Upper lobe of left lung (tissue), 6 donors: ENCODE measurements around the gene GPATCH1. TPM values are rescaled to one million over a fixed set of nuclear protein-coding genes. Genes with fewer than 3 reads are reported as not detected.

ENCODE experiments used
- ATAC-seq, 2 donors: fragments of 200-7000 bp; cut with Tn5 transposase; one replicate each; pipeline ENCODE4 v1.9.1; 2022; ENCODE audit warnings: mild to moderate bottlenecking in 2 of 2, moderate library complexity in 2 of 2; ENCODE audit not compliant: low FRiP score in 2 of 2
- DNase-seq, 2 donors: peaks; one replicate each; pipeline ENCODE4 v3.0.0-alpha.2; 2019 to 2020
- H3K27ac ChIP-seq, 4 donors: fragments of 200-600 bp; sonication (generic); one replicate each; pipeline ENCODE4 v1.5.1; 2016 to 2019
- H3K27me3 ChIP-seq, 4 donors: fragments of 200-600 bp; sonication (generic); one replicate each; pipeline ENCODE4 v1.5.1; 2017 to 2019
- H3K36me3 ChIP-seq, 4 donors: fragments of 200-600 bp; sonication (generic); one replicate each; pipeline ENCODE4 v1.5.1; 2016 to 2019
- H3K4me1 ChIP-seq, 4 donors: fragments of 200-600 bp; sonication (generic); one replicate each; pipeline ENCODE4 v1.5.1; 2018 to 2019
- H3K4me3 ChIP-seq, 4 donors: fragments of 200-600 bp; sonication (generic); one replicate each; pipeline ENCODE4 v1.5.1; 2017 to 2019; ENCODE audit warnings: mild to moderate bottlenecking in 2 of 4, moderate library complexity in 1 of 4
- H3K9me3 ChIP-seq, 4 donors: fragments of 200-600 bp; sonication (generic); one replicate each; pipeline ENCODE4 v1.5.1; 2018 to 2019
- EP300 ChIP-seq, 4 donors: sonication (generic); formaldehyde crosslinking; IDR thresholded peaks; one replicate each; pipeline ENCODE4 v1.5.1; 2017; ENCODE audit warnings: antibody characterized with exemption in 4 of 4, control low read depth in 2 of 4
- POLR2A ChIP-seq, 4 donors: fragments of 450-650 bp; IDR thresholded peaks; one replicate each; pipeline ENCODE4 v1.5.1; 2016 to 2017; ENCODE audit warnings: antibody characterized with exemption in 4 of 4, mild to moderate bottlenecking in 2 of 4
- POLR2AphosphoS5 ChIP-seq, 2 donors: sonication (generic); formaldehyde crosslinking; IDR thresholded peaks; one replicate each; pipeline ENCODE4 v1.5.1; 2017; ENCODE audit warnings: antibody characterized with exemption in 2 of 2
- WGBS, 2 donors: methylation state at CpG; one replicate each; pipeline ENCODE4 v1.1.5; 2017 to 2018; 5-methylcytosine and 5-hydroxymethylcytosine counted together
- total RNA-seq, 6 donors: library from RNA; depleted of rRNA in 4 of 6; stranded (reverse); fragments of >200 nt in 4 of 6; gene quantifications; one replicate each; pipeline versions ENCODE4 v1.1.0 to v1.2.1, GENCODE V29; 2016 to 2021
- TF ChIP-seq, protein P1 (sequence below), 6 experiments: fragments of 450-650 bp in 4 of 6; fragments of 200-600 bp in 2 of 6; sonication (generic) in 2 of 6; IDR thresholded peaks; one replicate each; pipeline ENCODE4 v1.5.1; 2016 to 2019; ENCODE audit warnings: antibody characterized with exemption in 6 of 6
- donor health status: DM: no; HTN: no; CAD: no; lungs with moderate emphysema.
- donor health status: DM: no; HTN: yes; CAD: no; lungs with severe emphysema.

GPATCH1 gene
- total RNA-seq, 6 donors from 2014 or later, result 4.7 to 11.5 (median 6.8) TPM

DNA sequence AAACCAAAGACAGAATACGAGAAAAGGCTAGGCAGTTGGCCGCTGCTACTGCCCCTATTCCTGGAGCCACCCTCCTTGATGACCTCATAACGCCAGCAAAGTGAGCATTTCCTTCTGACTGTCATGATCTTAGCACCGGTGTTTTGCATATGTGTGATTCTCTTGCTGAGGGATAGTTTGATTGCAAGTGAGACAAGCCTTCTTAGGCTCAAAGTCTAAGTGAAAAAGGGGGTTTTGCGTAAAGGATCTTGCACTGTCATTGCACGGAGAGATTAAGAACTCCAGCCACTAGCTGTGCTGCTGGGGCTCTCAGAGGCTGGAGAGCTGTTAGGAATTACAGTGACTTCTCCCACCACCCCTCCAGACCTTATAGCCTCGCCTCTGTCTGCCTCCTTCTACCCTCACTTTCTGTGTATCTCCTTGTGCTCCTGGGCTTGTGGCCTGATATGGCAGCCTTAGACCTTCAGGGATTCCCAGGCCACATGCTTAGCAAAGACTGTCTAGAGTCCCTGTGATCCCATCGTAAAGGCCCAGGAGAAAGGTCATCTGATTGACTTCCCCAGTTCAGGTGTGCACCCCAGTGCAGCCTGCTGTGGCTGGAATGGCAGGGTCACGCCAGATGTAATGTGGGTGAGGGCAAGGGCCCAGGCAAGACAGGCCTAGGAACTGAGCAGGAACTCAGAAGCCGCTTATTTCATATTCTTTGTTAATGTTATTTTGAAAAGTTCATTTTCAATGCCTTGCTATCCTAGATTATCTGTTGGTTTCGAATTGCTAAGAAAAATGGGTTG, 12.6 kb downstream of the GPATCH1 start:
- Histone ChIP-seq H3K4me1 (no peaks in the 10 kb centered on the region), H3K27ac (no peak overlapping the region), H3K27me3 (no peaks in the 10 kb centered on the region), H3K4me3 (no peak overlapping the region), H3K36me3 (peaks cover 51 to 98% (median 76%) of the 10 kb centered on the region in 4 donors), H3K9me3 (no peaks in the 10 kb centered on the region)
- TF ChIP-seq POLR2AphosphoS5 (IDR thresholded peaks at IDR 0.05) (no peak), EP300 (IDR thresholded peaks at IDR 0.05) (no peak), POLR2A (IDR thresholded peaks at IDR 0.05) (no peak)
- TF ChIP-seq, protein P1, sequence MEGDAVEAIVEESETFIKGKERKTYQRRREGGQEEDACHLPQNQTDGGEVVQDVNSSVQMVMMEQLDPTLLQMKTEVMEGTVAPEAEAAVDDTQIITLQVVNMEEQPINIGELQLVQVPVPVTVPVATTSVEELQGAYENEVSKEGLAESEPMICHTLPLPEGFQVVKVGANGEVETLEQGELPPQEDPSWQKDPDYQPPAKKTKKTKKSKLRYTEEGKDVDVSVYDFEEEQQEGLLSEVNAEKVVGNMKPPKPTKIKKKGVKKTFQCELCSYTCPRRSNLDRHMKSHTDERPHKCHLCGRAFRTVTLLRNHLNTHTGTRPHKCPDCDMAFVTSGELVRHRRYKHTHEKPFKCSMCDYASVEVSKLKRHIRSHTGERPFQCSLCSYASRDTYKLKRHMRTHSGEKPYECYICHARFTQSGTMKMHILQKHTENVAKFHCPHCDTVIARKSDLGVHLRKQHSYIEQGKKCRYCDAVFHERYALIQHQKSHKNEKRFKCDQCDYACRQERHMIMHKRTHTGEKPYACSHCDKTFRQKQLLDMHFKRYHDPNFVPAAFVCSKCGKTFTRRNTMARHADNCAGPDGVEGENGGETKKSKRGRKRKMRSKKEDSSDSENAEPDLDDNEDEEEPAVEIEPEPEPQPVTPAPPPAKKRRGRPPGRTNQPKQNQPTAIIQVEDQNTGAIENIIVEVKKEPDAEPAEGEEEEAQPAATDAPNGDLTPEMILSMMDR (IDR thresholded peaks at IDR 0.05), result no peak
- no peak for DNase-seq
- WGBS, 2 donors, result 93 to 97% methylated on average over 11 of the region's 11 CpGs
- ATAC-seq, result no peak

DNA sequence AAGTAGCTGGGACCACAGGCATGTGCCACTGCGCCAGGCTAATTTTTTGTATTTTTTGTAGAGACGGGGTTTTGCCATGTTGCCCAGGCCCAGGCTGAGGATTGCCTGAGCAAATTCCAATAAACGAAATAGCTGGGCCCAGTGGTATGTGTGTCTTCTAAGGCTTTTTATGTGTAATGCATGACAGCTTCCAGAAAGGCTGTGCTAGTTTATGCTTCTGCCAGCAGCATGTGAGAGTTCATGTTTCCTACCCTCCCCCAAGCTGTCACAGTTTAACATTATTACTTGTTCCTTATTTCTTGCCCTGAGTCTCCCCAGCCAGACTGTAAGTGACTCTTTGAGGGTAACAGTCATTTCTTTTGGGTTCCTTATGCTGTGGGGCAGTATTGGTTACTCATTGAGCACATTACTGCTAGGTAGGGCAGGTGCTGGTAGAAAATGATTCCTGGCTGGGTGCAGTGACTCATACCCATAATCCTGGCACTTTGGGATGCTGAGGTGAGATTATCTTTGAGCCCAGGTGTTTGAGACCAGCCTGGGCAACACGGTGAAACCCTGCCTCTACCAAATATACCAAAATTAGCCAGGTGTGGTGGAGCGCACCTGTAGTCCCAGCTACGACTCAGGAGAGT, 13.6 kb downstream of the GPATCH1 start:
- Histone ChIP-seq H3K9me3 (no peaks in the 10 kb centered on the region), H3K4me3 (no peak overlapping the region), H3K27ac (no peak overlapping the region), H3K4me1 (no peaks in the 10 kb centered on the region), H3K36me3 (peaks cover 48 to 97% (median 68%) of the 10 kb centered on the region in 4 donors), H3K27me3 (no peaks in the 10 kb centered on the region)
- DNase-seq (no peak), ATAC-seq (no peak)
- WGBS, 2 donors, result 94% methylated on average over 6 of the region's 6 CpGs
- no peak for TF ChIP-seq EP300 (IDR thresholded peaks at IDR 0.05)
- TF ChIP-seq POLR2A (IDR thresholded peaks at IDR 0.05), result no peak
- no peak for TF ChIP-seq POLR2AphosphoS5 (IDR thresholded peaks at IDR 0.05)
- TF ChIP-seq, protein P1 (IDR thresholded peaks at IDR 0.05), result no peak

DNA sequence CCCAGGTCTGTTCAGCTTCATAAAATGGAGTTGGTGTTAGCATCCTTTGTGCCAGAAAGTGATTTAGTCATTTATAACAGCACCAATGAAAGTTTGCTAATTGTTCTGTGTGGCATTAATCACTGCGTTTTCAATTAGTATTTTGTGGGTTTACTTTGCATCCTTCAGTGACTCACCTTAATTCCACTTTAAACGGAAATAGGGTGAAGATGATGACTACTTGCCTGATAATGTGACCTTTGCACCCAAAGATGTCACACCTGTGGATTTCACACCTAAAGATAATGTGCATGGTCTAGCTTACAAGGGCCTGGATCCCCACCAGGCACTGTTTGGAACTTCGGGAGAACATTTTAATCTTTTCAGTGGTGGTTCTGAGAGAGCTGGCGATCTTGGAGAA, 15.0 kb downstream of the GPATCH1 start:
- H3K36me3 ChIP-seq, result peaks cover 40 to 97% (median 61%) of the 10 kb centered on the region in 4 donors
- no peaks in the 10 kb centered on the region for H3K27me3 ChIP-seq
- H3K4me1 ChIP-seq, result no peaks in the 10 kb centered on the region
- no peak overlapping the region for H3K27ac ChIP-seq
- H3K9me3 ChIP-seq, result no peaks in the 10 kb centered on the region
- TF ChIP-seq POLR2A (IDR thresholded peaks at IDR 0.05), result no peak
- no peak for TF ChIP-seq EP300 (IDR thresholded peaks at IDR 0.05)
- no peak for TF ChIP-seq POLR2AphosphoS5 (IDR thresholded peaks at IDR 0.05)
- TF ChIP-seq, protein P1 (IDR thresholded peaks at IDR 0.05), result no peak
- 86 to 92% methylated on average over 4 of the region's 4 CpGs for WGBS, 2 donors
- DNase-seq (no peak), ATAC-seq (no peak)
- H3K4me3 ChIP-seq, result no peak overlapping the region

DNA sequence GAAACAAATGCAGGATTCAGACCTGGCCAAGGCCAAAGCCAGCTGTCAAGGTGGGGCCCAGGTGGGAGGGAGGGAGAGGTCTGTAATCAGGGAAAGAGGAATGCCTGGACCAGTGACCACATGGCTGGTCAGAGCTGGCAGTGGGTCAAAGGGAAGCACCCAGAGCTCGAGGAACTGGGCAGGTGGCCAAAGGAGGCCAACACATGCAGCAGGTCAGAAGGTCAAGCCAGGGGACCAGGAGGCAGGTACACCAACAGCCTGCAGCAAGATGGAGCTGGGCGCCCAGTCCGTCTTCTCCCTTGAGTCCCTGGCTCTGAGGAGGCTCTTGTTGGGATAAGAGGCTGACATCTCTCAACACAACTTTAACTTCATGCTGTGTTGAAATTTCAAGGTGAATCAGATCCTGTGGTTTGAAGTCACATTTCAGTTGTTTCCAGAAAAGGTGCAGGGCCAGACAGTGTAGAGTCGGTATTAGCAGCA, 17.1 kb downstream of the GPATCH1 start:
- H3K27me3 ChIP-seq, result no peaks in the 10 kb centered on the region
- no peaks in the 10 kb centered on the region for H3K4me1 ChIP-seq
- WGBS, 2 donors, result 74 to 76% methylated on average over 4 of the region's 4 CpGs
- H3K9me3 ChIP-seq, result no peaks in the 10 kb centered on the region
- ATAC-seq, result no peak
- no peak overlapping the region for H3K4me3 ChIP-seq
- peaks cover 40 to 98% (median 61%) of the 10 kb centered on the region in 4 donors for H3K36me3 ChIP-seq
- DNase-seq, result no peak
- H3K27ac ChIP-seq, result no peak overlapping the region
- TF ChIP-seq POLR2A (IDR thresholded peaks at IDR 0.05), result no peak

DNA sequence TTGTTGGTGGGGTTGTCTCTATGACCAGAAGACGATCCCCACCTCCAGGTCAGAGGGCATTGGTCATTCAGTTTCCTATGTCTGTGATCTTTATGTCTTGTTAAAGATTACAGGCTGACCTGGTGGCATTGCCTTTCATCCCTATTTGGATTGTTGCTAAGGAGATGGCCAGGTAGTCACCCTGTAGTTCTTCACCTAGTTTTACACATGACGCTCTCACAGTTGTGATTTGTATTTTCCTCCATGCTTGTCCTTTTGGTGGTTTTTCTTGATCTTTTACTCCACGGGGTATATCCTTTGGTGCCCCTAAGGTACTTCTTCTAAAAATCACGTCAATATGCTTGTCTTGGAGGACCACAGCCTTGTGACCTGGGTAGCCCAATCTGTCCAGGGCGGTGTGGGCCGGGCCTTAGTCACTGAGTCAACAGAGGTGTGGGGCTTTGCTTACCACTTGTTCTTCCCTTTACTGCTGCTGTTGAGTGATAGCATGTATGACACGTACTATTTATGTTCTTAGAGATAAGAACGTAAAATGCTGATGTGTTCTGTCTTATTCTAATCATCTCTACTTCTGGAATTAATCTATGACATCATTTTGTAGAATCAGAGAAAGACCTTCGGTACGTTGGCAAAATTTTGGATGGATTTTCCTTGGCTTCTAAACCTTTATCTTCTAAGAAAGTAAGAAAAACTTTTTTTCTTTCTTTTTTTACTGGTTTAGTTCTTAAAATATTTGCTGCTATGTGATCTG, 20.1 kb downstream of the GPATCH1 start:
- TF ChIP-seq POLR2A (IDR thresholded peaks at IDR 0.05) (no peak), POLR2AphosphoS5 (IDR thresholded peaks at IDR 0.05) (no peak), EP300 (IDR thresholded peaks at IDR 0.05) (no peak)
- TF ChIP-seq, protein P1 (IDR thresholded peaks at IDR 0.05), result no peak
- no peaks in the 10 kb centered on the region for H3K9me3 ChIP-seq
- ATAC-seq (no peak), DNase-seq (no peak)
- H3K27me3 ChIP-seq, result no peaks in the 10 kb centered on the region
- H3K4me3 ChIP-seq, result no peak overlapping the region
- no peaks in the 10 kb centered on the region for H3K4me1 ChIP-seq
- no peak overlapping the region for H3K27ac ChIP-seq
- peaks cover 25 to 91% (median 47%) of the 10 kb centered on the region in 4 donors for H3K36me3 ChIP-seq
- WGBS, 2 donors, result 88 to 91% methylated on average over 10 of the region's 10 CpGs
